ENCODE data around the gene CDH1. TPM values are rescaled to one million over a fixed set of nuclear protein-coding genes. Genes with fewer than 3 reads are reported as not detected.

Gene CDH1
- total RNA-seq, 2 experiments from 2014 or later = 0.31 to 0.49 TPM

DNA sequence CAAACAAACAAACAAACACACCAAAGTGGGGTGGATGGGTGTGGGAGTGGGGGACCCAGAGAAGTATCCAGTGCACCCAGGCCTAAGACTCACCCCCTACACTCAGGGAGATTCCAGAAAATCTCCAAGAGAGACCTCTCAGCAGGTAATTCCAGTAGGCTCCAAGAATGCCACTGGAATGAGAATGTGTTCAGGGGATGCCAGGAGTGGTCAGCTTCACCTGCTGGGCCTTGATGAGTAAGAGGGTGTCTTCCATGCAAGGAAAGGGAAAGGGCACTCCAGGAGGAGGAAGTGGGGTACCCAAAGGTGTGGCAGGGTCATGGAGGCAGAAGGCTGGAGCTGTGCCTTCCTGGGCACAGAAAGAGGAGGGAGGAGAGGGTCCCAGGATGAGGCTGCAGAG lies 9.9 kb downstream of the CDH1 start:
- TF ChIP-seq, protein P1, sequence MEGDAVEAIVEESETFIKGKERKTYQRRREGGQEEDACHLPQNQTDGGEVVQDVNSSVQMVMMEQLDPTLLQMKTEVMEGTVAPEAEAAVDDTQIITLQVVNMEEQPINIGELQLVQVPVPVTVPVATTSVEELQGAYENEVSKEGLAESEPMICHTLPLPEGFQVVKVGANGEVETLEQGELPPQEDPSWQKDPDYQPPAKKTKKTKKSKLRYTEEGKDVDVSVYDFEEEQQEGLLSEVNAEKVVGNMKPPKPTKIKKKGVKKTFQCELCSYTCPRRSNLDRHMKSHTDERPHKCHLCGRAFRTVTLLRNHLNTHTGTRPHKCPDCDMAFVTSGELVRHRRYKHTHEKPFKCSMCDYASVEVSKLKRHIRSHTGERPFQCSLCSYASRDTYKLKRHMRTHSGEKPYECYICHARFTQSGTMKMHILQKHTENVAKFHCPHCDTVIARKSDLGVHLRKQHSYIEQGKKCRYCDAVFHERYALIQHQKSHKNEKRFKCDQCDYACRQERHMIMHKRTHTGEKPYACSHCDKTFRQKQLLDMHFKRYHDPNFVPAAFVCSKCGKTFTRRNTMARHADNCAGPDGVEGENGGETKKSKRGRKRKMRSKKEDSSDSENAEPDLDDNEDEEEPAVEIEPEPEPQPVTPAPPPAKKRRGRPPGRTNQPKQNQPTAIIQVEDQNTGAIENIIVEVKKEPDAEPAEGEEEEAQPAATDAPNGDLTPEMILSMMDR (IDR thresholded peaks at IDR 0.05) = no peak
- no peaks in the 10 kb centered on the region for H3K9me3 Mint-ChIP-seq
- H3K4me1 Mint-ChIP-seq (ENCODE audit: low read depth) = no peaks in the 10 kb centered on the region
- no peak overlapping the region for H3K4me3 Mint-ChIP-seq
- Histone ChIP-seq H3K27me3 (ENCODE audit: control insufficient read depth in 1 of 2, insufficient read depth in 2 of 2, low read length in 2 of 2) (no peaks in the 10 kb centered on the region), H3K4me3 (ENCODE audit: low read length) (no peak overlapping the region), H3K36me3 (ENCODE audit: insufficient read depth, low read length) (no peaks in the 10 kb centered on the region), H3K27ac (ENCODE audit: low read depth in 1 of 2, low read length in 2 of 2) (no peak overlapping the region), H3K9me3 (ENCODE audit: control insufficient read depth in 1 of 2, insufficient read depth in 1 of 2, low read length in 2 of 2) (no peaks in the 10 kb centered on the region), H3K4me1 (ENCODE audit: insufficient read depth, low read length) (no peaks in the 10 kb centered on the region)
- H3K36me3 Mint-ChIP-seq (ENCODE audit: low read depth) = no peaks in the 10 kb centered on the region
- CTCF ChIA-PET = no interaction called here
- H3K27ac Mint-ChIP-seq = no peak overlapping the region
- no peak for ATAC-seq (ENCODE audit: poor library complexity)
- DNase-seq = no peak
- intact Hi-C loops (cut with DNase I, micrococcal nuclease) = no loop called here
- no peaks in the 10 kb centered on the region for H3K27me3 Mint-ChIP-seq
- POLR2A ChIA-PET = no interaction called here

DNA sequence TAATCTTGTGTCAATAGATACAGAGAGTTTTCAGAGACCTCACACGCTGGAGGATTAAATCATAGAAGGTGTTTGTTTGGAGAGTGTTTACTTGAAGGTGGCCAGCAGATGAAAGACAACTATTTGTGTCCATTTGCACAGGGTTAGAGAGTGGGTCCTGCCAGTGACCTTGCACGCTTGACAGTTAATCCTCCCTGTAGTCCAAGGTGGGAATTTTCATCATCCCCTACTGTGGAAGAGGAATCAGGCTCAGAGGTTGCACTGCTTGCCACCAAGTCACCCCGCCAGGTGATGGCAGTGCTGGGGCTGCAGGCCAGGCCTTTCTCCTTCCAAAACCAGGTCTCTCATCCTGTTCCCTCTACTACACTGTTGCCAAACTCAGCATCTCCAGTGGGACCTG lies 12.3 kb downstream of the CDH1 start:
- H3K27ac Mint-ChIP-seq = no peak overlapping the region
- POLR2A ChIA-PET = no interaction called here

DNA sequence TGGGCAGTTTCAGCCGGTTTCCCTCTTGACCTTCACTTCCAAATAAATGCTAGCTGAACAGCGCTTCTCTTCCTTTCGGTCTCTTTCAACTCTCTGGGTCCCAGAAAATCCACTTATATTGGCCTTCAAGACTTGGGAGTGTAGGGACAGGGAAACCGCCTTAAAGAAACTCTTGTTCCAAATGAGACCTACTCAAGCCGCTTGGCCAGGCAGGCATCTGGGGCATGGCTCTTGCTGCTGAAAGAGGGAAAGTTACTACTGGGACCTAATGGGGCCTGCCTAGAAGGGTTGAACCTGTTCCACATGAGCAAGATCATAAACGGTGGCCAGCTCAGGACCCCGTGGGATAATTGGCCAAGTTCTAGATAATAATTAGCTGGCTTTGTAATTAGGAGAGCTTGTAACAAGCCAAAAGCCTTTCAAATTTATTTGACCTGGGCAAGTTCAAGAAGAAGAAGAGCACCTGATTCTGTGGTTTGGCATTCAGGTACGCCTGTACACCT lies 13.2 kb downstream of the CDH1 start:
- ChIA-PET CTCF (no interaction called here), POLR2A (no interaction called here)
- H3K4me3 Mint-ChIP-seq = no peak overlapping the region
- Histone ChIP-seq H3K27me3 (ENCODE audit: control insufficient read depth in 1 of 2, insufficient read depth in 2 of 2, low read length in 2 of 2) (no peaks in the 10 kb centered on the region), H3K36me3 (ENCODE audit: insufficient read depth, low read length) (no peaks in the 10 kb centered on the region), H3K27ac (ENCODE audit: low read depth in 1 of 2, low read length in 2 of 2) (no peak overlapping the region), H3K4me1 (ENCODE audit: insufficient read depth, low read length) (peaks cover 5% of the 10 kb centered on the region), H3K9me3 (ENCODE audit: control insufficient read depth in 1 of 2, insufficient read depth in 1 of 2, low read length in 2 of 2) (no peaks in the 10 kb centered on the region), H3K4me3 (ENCODE audit: low read length) (no peak overlapping the region)
- H3K36me3 Mint-ChIP-seq (ENCODE audit: low read depth) = no peaks in the 10 kb centered on the region
- H3K4me1 Mint-ChIP-seq (ENCODE audit: low read depth) = peaks cover 4% of the 10 kb centered on the region
- ATAC-seq (ENCODE audit: poor library complexity) (no peak), DNase-seq (no peak)
- no peak overlapping the region for H3K27ac Mint-ChIP-seq
- TF ChIP-seq, protein P1 (IDR thresholded peaks at IDR 0.05) = no peak
- H3K27me3 Mint-ChIP-seq = no peaks in the 10 kb centered on the region
- intact Hi-C loops (cut with DNase I, micrococcal nuclease) = no loop called here
- no peaks in the 10 kb centered on the region for H3K9me3 Mint-ChIP-seq

More for the DNA sequence above, 12.3 kb downstream of the CDH1 start:
- Histone ChIP-seq H3K27ac (ENCODE audit: low read depth in 1 of 2, low read length in 2 of 2) (no peak overlapping the region), H3K4me1 (ENCODE audit: insufficient read depth, low read length) (peaks cover 5% of the 10 kb centered on the region), H3K9me3 (ENCODE audit: control insufficient read depth in 1 of 2, insufficient read depth in 1 of 2, low read length in 2 of 2) (no peaks in the 10 kb centered on the region), H3K36me3 (ENCODE audit: insufficient read depth, low read length) (no peaks in the 10 kb centered on the region), H3K4me3 (ENCODE audit: low read length) (no peak overlapping the region), H3K27me3 (ENCODE audit: control insufficient read depth in 1 of 2, insufficient read depth in 2 of 2, low read length in 2 of 2) (no peaks in the 10 kb centered on the region)
- H3K4me1 Mint-ChIP-seq (ENCODE audit: low read depth) = peaks cover 4% of the 10 kb centered on the region
- DNase-seq (no peak), ATAC-seq (ENCODE audit: poor library complexity) (no peak)
- no peak overlapping the region for H3K4me3 Mint-ChIP-seq
- TF ChIP-seq, protein P1 (IDR thresholded peaks at IDR 0.05) = no peak
- no peaks in the 10 kb centered on the region for H3K27me3 Mint-ChIP-seq
- CTCF ChIA-PET = no interaction called here
- intact Hi-C loops (cut with DNase I, micrococcal nuclease) = no loop called here
- no peaks in the 10 kb centered on the region for H3K9me3 Mint-ChIP-seq
- no peaks in the 10 kb centered on the region for H3K36me3 Mint-ChIP-seq (ENCODE audit: low read depth)
